ENCODE results near the gene TMEM245.

DNA sequence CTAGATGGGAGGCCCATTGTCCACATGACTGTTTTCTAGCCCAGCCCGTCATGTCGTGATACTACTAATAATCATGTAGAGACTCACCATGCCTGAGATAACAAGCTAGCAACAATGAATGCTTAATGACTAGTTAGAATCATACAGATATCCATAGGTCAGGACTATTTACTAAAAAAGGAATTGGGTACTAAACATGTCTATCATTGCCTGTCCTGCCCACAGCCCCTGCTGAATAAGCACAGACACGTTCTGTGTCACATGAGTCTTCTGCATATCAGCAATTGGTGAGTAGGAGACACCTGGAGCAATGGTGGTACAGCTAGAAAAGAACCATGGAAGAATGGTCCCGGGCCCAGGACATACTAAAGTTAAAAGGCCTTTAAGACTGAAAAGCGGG lies 29.3 kb upstream of the TMEM245 start:
- TF ChIP-seq, protein P1, sequence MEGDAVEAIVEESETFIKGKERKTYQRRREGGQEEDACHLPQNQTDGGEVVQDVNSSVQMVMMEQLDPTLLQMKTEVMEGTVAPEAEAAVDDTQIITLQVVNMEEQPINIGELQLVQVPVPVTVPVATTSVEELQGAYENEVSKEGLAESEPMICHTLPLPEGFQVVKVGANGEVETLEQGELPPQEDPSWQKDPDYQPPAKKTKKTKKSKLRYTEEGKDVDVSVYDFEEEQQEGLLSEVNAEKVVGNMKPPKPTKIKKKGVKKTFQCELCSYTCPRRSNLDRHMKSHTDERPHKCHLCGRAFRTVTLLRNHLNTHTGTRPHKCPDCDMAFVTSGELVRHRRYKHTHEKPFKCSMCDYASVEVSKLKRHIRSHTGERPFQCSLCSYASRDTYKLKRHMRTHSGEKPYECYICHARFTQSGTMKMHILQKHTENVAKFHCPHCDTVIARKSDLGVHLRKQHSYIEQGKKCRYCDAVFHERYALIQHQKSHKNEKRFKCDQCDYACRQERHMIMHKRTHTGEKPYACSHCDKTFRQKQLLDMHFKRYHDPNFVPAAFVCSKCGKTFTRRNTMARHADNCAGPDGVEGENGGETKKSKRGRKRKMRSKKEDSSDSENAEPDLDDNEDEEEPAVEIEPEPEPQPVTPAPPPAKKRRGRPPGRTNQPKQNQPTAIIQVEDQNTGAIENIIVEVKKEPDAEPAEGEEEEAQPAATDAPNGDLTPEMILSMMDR (IDR thresholded peaks at IDR 0.05): no peak
- TF ChIP-seq, protein P2, sequence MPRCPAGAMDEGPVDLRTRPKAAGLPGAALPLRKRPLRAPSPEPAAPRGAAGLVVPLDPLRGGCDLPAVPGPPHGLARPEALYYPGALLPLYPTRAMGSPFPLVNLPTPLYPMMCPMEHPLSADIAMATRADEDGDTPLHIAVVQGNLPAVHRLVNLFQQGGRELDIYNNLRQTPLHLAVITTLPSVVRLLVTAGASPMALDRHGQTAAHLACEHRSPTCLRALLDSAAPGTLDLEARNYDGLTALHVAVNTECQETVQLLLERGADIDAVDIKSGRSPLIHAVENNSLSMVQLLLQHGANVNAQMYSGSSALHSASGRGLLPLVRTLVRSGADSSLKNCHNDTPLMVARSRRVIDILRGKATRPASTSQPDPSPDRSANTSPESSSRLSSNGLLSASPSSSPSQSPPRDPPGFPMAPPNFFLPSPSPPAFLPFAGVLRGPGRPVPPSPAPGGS (IDR thresholded peaks at IDR 0.05): no peak
- no peak for TF ChIP-seq RCOR1 (IDR thresholded peaks at IDR 0.05; ENCODE audit: low read depth, low read length)
- TF ChIP-seq JUNB (IDR thresholded peaks at IDR 0.05): no peak
- TF ChIP-seq CHD2 (IDR thresholded peaks at IDR 0.05; ENCODE audit: low read length, partially characterized antibody): no peak
- TF ChIP-seq CHD4 (IDR thresholded peaks at IDR 0.05; ENCODE audit: borderline replicate concordance): no peak
- no peak for TF ChIP-seq FOXS1 (CRISPR knock-in tag; IDR thresholded peaks at IDR 0.05)
- no peak for TF ChIP-seq JUN (IDR thresholded peaks at IDR 0.05)
- no peak for TF ChIP-seq MYC (IDR thresholded peaks at IDR 0.05; ENCODE audit: borderline replicate concordance, low read length)
- TF ChIP-seq, protein P3, sequence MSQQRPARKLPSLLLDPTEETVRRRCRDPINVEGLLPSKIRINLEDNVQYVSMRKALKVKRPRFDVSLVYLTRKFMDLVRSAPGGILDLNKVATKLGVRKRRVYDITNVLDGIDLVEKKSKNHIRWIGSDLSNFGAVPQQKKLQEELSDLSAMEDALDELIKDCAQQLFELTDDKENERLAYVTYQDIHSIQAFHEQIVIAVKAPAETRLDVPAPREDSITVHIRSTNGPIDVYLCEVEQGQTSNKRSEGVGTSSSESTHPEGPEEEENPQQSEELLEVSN (IDR thresholded peaks at IDR 0.05; ENCODE audit: borderline replicate concordance, low read depth): no peak
- no peak for TF ChIP-seq EP300 (IDR thresholded peaks at IDR 0.05)
- TF ChIP-seq, protein P4, sequence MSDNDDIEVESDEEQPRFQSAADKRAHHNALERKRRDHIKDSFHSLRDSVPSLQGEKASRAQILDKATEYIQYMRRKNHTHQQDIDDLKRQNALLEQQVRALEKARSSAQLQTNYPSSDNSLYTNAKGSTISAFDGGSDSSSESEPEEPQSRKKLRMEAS (IDR thresholded peaks at IDR 0.05): no peak
